GM12865 (cell line): ENCODE results near the gene LAIR2.

Experiments used
- DNase-seq: peaks from one replicate; pipeline ENCODE4 v3.0.0; 2010; ENCODE audit warnings: low read depth
- H3K4me3 ChIP-seq: 2 replicates; pipeline ENCODE4 v1.5.1; 2011; ENCODE audit warnings: mild to moderate bottlenecking, low read depth, low read length, control low read depth
- TF ChIP-seq, protein P1 (sequence below): IDR thresholded peaks from 2 replicates; pipeline ENCODE4 v1.5.1; 2011; ENCODE audit warnings: low read length, control low read depth, low read depth, inconsistent platforms; ENCODE audit not compliant: insufficient read depth; ENCODE audit errors: missing control alignments

The LAIR2 gene

DNA sequence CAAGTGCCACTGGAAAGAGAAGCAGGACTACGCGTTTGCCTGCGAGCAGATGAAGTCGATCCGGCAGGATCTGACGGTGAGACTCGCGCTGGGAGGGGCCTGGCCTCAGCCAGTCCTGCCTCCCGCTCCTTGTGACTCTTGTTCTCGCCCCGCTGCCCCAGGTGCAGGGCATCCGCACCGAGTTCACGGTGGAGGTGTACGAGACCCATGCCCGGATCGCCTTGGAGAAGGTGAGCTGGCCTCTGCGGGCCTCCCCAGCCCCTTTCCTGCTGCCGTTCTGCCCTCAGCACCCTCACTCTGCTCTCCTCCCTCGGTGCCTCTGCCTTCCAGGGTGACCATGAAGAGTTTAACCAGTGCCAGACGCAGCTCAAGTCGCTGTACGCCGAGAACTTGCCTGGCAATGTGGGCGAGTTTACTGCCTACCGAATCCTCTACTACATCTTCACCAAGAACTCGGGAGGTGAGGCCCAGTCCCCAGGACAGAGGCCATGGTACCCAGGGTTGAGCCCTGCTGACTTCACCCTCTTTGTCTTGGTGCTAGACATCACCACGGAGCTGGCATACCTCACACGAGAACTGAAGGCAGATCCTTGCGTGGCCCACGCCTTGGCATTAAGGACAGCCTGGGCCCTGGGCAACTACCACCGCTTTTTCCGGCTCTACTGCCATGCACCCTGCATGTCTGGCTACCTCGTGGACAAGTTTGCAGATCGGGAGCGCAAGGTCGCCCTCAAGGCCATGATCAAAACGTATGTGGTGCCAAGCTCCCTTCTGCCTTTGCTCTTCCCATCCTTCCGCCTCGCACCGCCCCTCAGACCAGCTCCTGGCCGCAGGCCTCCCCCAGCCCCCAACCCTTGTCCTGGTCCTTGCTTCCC is 44.6 kb upstream of the LAIR2 start:
- no peak overlapping the region for H3K4me3 ChIP-seq
- TF ChIP-seq, protein P1, sequence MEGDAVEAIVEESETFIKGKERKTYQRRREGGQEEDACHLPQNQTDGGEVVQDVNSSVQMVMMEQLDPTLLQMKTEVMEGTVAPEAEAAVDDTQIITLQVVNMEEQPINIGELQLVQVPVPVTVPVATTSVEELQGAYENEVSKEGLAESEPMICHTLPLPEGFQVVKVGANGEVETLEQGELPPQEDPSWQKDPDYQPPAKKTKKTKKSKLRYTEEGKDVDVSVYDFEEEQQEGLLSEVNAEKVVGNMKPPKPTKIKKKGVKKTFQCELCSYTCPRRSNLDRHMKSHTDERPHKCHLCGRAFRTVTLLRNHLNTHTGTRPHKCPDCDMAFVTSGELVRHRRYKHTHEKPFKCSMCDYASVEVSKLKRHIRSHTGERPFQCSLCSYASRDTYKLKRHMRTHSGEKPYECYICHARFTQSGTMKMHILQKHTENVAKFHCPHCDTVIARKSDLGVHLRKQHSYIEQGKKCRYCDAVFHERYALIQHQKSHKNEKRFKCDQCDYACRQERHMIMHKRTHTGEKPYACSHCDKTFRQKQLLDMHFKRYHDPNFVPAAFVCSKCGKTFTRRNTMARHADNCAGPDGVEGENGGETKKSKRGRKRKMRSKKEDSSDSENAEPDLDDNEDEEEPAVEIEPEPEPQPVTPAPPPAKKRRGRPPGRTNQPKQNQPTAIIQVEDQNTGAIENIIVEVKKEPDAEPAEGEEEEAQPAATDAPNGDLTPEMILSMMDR = no peak
- DNase-seq = no peak

DNA sequence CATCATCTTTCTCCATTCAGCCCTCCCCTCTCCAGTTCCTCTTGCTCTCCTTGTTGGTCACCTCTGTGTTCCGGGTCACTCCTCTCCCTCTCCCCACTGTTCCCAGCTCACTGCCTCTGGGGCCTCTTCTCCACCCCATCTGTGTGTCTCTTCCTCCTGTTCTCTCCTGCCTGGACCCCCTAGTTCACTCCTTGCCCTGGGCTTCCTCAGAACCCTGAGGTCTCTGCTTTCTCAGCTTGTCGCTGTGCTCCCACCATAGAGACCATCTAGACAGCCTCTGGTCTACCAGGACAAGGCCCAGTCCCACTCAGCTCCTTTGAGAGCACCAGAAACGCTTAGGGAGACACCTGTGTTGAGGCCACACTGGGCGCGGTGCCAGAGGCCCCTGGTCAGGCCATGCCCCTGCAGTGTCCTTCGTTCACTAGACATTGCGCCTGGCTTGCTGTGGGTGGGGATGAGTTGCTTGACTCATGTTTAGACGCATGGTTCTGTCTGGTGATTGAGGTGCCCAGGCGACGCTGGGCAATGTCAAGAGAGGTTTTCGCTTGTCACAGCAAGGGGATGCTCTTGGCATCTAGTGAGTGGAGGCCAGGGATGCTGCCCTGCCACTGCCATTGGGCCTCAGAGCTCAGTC is 43.9 kb upstream of the LAIR2 start:
- TF ChIP-seq, protein P1 = no peak
- no peak overlapping the region for H3K4me3 ChIP-seq
- DNase-seq = no peak

DNA sequence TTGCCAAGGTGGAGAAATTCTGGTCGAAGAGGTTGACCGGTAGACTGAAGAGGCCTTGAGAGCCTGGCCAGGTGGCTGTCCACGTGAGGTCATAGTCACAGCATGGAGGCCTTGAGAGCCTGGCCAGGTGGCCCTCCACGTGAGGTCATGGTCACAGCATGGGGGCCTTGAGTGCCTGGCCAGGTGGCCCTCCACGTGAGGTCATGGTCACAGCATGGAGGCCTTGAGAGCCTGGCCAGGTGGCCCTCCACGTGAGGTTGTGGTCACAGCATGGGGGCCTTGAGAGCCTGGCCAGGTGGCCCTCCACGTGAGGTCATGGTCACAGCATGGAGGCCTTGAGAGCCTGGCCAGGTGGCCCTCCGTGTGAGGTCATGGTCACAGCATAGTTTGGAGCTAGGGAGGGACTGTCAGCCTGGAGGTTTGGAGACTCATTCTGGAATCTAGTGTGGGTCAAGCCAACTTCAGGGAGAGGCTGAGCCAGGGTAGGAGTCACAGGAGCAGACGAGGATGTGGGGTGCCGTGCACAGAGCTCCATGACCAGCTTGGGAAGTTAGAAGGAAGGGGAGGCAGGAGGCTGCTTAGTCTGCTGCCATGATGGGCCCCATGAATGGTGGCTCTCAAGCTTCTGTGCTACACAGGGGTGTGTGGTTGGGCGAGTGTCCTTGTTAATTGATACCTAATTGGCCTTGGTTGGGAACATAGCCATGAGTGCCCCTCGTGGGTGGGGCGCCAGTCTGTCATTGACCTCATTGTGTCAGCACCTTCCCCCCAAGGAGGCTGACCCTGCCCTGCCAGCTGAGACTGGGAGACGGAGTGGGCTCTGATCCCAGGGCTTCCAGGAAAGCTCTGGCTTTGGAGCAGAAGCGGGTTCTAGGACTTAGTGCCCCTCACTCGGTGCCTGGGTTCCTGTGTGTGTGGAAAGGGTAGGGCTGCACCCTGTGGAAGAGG is 43.1 kb upstream of the LAIR2 start:
- H3K4me3 ChIP-seq = no peak overlapping the region
- no peak for DNase-seq

DNA sequence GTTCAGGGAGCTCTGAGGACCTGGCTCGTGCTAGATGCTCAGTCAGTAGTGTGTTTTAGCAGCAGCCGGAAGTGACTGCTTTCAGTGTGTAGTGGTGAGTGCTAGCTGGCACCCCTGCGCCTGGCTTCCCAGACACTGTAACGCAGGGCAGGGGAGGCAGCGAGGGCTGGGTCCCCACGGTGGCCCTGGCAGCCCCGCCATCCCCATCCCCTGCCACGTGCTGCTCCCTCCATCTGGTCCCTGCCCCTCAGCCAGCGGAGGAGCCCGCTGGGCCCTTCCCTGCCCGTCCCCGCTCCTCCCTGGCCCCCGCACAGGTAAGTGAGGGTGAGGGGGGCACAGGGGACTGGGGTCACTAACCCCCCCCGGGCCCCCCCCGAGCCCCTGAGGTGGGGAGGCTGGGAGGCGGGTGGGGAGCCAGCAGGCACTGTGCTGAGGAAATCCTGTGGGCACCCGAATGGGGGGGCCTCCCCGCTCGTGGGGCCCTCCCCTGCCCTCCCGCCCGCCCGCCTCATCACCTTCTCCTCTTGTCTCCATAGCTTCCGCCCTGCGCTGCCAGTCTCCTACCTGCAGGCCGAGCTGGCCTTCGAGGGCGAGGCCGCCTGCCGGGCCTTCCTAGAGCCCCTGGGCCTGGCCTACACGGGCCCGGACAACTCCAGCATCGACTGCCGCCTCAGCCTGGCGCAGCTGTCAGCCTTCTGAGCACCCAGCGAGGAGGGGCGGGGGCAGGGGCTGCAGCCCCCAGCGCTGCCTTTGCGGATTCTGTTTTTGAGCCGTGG is 42.2 kb upstream of the LAIR2 start:
- DNase-seq = no peak
- TF ChIP-seq, protein P1 = no peak

More for the DNA sequence above, 43.1 kb upstream of the LAIR2 start:
- TF ChIP-seq, protein P1 = no peak

DNA sequence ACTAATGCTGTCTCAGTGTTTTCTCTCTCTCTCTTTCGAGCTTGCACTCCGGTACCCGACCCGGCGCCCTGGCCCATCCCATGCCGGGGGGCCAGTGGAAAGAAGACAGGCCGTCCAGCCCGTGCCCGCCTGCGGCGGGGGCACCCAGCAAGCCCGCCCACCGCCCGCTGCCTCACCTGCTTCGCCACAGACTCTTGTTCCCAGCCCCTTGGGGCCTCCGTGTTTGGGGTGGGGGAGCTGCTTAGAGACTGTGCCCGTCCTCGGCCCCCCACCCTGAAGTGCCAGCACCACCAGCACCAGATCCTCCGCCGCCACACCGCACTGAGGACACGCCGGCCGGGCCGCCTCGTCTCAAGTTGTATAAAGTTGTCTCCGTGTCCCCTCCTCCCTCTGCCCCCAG is 41.4 kb upstream of the LAIR2 start:
- H3K4me3 ChIP-seq = no peak overlapping the region
- TF ChIP-seq, protein P1 = no peak
- no peak for DNase-seq

More for the DNA sequence above, 42.2 kb upstream of the LAIR2 start:
- no peak overlapping the region for H3K4me3 ChIP-seq

DNA sequence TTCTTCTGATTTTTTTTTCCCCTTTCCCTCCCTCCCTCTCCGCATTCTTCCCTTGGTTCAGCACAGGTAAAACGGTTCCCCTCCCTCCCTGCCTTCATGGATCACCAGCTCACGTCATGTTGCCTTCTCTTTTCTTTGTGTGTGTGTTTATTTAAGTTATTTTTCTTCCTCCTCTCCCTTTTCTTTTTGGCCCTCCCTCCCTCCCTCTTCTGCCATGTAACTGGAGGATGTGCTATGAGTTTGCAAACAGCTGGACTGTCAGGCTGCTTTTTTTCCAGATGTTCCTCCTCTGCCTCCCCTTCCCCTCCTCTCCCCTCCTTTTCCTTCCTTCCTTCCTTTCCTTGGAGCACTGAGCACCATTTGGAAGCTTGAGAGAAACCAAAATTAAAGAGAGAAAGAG is 41.0 kb upstream of the LAIR2 start:
- H3K4me3 ChIP-seq = no peak overlapping the region; the same call in 1 of the 2 replicates
- no peak for DNase-seq
- TF ChIP-seq, protein P1 = no peak
